Measurements from ENCODE around the gene BZW2.

Gene BZW2

DNA sequence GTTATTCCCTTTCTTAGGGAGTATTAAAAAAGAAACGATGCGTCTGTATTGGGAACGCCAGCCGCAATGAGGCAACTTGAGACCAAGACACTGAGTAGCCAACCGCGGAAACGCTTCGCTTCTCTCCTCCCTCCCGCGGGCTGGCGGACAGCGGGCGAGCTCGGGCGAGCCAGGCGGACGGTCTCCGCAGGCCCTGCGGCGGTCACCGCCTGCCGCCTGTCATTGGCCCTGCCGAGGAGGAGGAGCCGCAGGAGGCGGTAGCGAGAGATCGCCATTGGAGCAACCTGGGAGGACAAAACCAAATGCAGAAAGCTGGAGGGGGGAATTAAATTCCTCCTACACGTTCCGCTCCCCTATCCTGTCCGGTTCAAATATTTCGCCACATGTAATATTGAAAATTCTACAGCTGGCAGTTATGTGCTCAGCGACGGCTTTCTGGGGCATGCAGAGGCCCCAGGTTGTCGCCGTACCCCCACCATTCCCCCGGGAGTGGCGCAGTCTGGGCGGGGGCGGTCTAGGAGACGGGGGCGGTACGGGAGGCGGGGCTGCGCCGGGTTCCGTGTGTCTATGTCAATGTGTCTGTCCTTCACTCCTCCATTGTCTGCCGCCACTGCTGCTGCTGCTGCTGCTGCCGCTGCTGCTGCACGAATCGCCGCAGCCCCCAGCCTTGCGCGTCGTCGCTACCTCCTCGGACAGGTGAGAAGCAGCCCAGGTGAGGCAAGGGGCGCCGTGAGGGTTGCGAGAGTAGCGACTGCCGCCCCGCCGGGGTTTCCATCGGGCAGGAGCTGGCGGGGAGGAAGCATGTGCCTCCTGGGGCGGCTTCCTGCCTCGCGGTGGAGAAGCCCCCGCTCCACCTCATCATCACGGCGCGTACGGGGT lies at the start of gene BZW2, which contains the start of gene ANKMY2:
Gene BZW2 (plus strand): TSS at position 589 of the 879 bp plus-strand sequence. CDS start 19,263 bp downstream, outside the sequence.
Gene ANKMY2 (minus strand): TSS at position 162 of the 879 bp plus-strand sequence. CDS start 181 bp downstream, outside the sequence.
- H3K4me3 ChIP-seq (ENCODE audit: control insufficient read depth, low read depth, low read length), result peak within 1 kb of the TSS; percentile 90
- TF ChIP-seq, protein P1, sequence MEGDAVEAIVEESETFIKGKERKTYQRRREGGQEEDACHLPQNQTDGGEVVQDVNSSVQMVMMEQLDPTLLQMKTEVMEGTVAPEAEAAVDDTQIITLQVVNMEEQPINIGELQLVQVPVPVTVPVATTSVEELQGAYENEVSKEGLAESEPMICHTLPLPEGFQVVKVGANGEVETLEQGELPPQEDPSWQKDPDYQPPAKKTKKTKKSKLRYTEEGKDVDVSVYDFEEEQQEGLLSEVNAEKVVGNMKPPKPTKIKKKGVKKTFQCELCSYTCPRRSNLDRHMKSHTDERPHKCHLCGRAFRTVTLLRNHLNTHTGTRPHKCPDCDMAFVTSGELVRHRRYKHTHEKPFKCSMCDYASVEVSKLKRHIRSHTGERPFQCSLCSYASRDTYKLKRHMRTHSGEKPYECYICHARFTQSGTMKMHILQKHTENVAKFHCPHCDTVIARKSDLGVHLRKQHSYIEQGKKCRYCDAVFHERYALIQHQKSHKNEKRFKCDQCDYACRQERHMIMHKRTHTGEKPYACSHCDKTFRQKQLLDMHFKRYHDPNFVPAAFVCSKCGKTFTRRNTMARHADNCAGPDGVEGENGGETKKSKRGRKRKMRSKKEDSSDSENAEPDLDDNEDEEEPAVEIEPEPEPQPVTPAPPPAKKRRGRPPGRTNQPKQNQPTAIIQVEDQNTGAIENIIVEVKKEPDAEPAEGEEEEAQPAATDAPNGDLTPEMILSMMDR (conservative IDR thresholded peaks at IDR 0.05; ENCODE audit: control insufficient read depth, insufficient read depth, low read depth, low read length), result no peak
- DNase-seq (ENCODE audit: low read depth), result peak; percentile 94

DNA sequence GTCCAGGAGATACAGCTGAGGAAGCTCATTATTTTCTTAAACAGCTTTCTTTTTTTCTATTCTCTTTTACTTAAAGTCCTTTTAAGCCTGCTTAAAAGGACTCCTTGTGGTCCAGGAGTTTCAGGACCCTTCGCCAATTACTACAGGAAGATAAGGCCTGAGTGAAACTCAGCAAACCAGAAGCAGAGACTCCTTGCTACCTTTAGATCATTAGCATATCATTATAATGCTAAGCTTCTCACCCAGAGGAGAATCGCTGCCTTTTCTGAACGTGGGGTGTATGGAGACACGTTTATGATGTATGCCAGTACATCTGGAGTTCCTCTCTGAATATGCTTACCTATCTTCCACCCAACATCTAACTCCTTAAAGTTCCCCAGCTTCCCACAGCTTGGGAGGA lies 48.0 kb upstream of the BZW2 start:
- no peak overlapping the region for H3K4me3 ChIP-seq (ENCODE audit: control insufficient read depth, low read depth, low read length)
- DNase-seq (ENCODE audit: low read depth), result no peak
- TF ChIP-seq, protein P1 (conservative IDR thresholded peaks at IDR 0.05; ENCODE audit: control insufficient read depth, insufficient read depth, low read depth, low read length), result no peak

DNA sequence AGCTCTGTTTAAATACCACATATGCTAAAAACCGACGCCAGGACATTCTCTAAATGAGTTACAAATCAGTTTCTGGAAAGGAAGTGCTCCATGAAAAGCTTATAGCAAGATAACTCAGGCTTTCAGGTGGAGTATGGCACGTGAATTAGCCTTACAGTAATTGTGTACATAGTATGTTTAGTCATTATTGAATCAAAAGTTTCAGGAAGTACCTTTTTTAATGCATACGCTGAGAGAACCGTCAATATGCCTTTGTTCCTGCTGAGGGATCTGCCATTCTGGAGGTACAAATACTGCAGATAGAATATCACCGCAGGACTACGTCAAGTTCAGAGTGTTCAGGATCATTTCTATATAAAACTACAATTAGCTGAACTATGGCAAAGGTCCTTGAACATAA lies 46.1 kb upstream of the BZW2 start:
- DNase-seq (ENCODE audit: low read depth), result no peak
- TF ChIP-seq, protein P1 (conservative IDR thresholded peaks at IDR 0.05; ENCODE audit: control insufficient read depth, insufficient read depth, low read depth, low read length), result no peak

DNA sequence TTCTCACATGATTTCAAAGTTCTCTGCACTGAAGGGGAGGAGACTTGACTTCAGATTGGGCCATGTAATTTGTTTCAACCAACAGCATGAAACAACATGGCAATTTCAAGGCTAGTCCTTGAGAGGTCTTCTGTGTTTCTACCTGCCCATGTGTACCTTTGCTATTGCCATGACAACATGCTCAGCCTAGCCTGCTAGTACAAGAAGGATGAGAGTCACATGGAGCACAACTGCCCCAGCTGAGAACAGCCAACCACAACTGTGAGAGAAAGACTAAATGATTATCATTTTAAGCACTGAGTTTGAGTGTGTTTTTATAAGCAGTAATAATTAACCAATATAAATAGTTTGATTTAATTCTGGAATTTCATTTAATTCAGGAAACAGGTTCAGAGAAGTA lies 42.3 kb upstream of the BZW2 start:
- TF ChIP-seq, protein P1 (conservative IDR thresholded peaks at IDR 0.05; ENCODE audit: control insufficient read depth, insufficient read depth, low read depth, low read length), result no peak
- no peak for DNase-seq (ENCODE audit: low read depth)
- no peak overlapping the region for H3K4me3 ChIP-seq (ENCODE audit: control insufficient read depth, low read depth, low read length)

More for the DNA sequence above, 46.1 kb upstream of the BZW2 start:
- no peak overlapping the region for H3K4me3 ChIP-seq (ENCODE audit: control insufficient read depth, low read depth, low read length)

DNA sequence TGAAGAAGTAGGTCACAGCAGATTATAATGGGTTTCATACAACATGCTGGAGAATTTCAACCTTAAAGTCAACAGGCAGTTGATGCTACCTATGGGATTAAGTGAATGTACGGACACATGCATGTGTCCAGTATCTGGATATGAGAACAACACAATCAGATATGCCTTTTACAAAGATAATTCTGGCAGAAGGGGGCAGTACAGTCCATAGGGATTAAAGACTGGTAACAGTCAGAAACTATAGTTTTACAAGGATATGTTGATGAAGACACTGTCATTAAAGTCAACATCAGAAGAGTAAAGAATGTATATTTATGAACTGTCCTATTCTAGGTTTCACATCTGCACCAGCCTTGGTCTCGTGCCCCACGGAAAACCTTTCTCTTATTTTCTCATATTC lies 41.9 kb upstream of the BZW2 start:
- TF ChIP-seq, protein P1 (conservative IDR thresholded peaks at IDR 0.05; ENCODE audit: control insufficient read depth, insufficient read depth, low read depth, low read length), result peak; percentile 48
- peak; percentile 51 for DNase-seq (ENCODE audit: low read depth)
- no peak overlapping the region for H3K4me3 ChIP-seq (ENCODE audit: control insufficient read depth, low read depth, low read length)

DNA sequence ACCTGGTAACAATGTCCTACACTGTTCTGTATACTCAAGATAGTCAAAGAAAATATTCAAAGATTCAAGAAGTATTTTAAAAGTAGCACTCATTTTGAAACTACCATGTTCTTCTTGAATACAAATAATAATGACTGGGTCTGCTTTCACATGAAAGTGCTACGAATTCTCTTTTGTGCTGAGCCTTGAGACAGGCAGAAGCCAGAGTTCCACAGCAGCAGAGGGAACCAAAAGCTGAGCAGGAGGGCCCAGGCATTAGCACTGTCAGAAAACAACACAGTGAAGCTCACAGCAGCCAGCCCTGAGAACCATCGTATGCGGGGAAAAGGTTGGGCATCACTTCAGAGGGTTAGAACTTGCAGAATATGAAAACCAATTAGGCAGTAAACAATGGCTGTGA lies 39.3 kb upstream of the BZW2 start:
- H3K4me3 ChIP-seq (ENCODE audit: control insufficient read depth, low read depth, low read length), result no peak overlapping the region
- DNase-seq (ENCODE audit: low read depth), result no peak
- TF ChIP-seq, protein P1 (conservative IDR thresholded peaks at IDR 0.05; ENCODE audit: control insufficient read depth, insufficient read depth, low read depth, low read length), result no peak

All from fibroblast of mammary gland (primary cell).